Activated T-cell treated with anti-CD3 and anti-CD28 coated beads for 4 hours (primary cell): ENCODE measurements around the gene CCDC124.

Source experiments
- DNase-seq: peaks from one replicate; pipeline ENCODE4 v3.0.0-alpha.2; 2020

CCDC124 gene

GRCh38 chr19:17989425-17990094 lies 56.7 kb downstream of the CCDC124 start:
- no peak for DNase-seq

- no peak for DNase-seq
These were observed 60.4 kb downstream of the CCDC124 start for GRCh38 chr19:17993076-17993813.
